Gastrocnemius medialis (tissue), 4 donors: ENCODE results near the gene PCDHGB4.

Experiments used
- CTCF ChIP-seq, 5 experiments: fragments of 450-650 bp in 3 of 5; fragments of 200-600 bp in 2 of 5; sonication (generic) in 2 of 5; IDR thresholded peaks in 4 of 5; conservative IDR thresholded peaks in 1 of 5; 1 replicate in 4 of 5; 2 replicates in 1 of 5; pipeline ENCODE4 v1.5.1; 2016 to 2019; ENCODE audit warnings: antibody characterized with exemption in 5 of 5, mild to moderate bottlenecking in 3 of 5, moderate library complexity in 3 of 5
- POLR2A ChIP-seq, 2 donors: fragments of 450-650 bp; IDR thresholded peaks; one replicate each; pipeline ENCODE4 v1.6.1; 2017; ENCODE audit warnings: antibody characterized with exemption in 2 of 2, mild to moderate bottlenecking in 2 of 2, moderate library complexity in 2 of 2

GRCh38 chr5:141356133-141356532 lies 31.4 kb upstream of the PCDHGB4 start:
- TF ChIP-seq CTCF (IDR thresholded peaks at IDR 0.05 in 4 of 5, conservative IDR thresholded peaks at IDR 0.05 in 1 of 5): no peak
- TF ChIP-seq POLR2A (IDR thresholded peaks at IDR 0.05): no peak
